T-helper 1 cell treated with Interleukin-12 subunit alpha and Interleukin-12 subunit beta and Interleukin-4 antibody, amounts not matched to agents 30 ng/mL and 1 ng/mL, for 36 hours (primary cell): ENCODE results near the gene CREB5. TPM values are rescaled to one million over a fixed set of nuclear protein-coding genes. Genes with fewer than 3 reads are reported as not detected.

Source experiments
- intact Hi-C: fragments of 100-400 bp; cut with micrococcal nuclease; formaldehyde crosslinking; loops from one replicate; pipeline ENCODE4 v1.15.1; 2024
- total RNA-seq: library from RNA; stranded (reverse); gene quantifications from 2 replicates; pipeline ENCODE4 v1.2.3, GENCODE V29; 2022

Gene CREB5
- total RNA-seq, 1 donor from 2014 or later, result not detected

DNA sequence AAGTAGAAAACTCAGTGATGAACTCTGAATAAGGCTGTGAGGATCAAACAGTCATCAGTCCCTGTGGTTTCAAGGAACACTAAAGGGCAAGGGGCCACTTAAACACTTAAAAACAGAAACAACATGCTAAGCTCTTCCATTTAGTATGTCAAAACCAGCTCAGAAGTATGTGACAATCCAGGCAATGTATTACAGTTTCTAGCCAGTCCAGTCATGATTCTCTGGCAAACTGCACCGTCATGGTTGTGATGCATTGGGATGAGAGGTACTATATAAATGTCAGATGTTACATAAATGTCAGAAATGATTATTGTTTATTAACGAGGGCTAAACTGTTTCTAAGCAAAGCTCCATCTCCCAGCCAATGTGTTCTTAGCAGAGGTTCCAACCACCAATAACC is 4.7 kb upstream of the CREB5 start:
- intact Hi-C loops, result no loop called here

DNA sequence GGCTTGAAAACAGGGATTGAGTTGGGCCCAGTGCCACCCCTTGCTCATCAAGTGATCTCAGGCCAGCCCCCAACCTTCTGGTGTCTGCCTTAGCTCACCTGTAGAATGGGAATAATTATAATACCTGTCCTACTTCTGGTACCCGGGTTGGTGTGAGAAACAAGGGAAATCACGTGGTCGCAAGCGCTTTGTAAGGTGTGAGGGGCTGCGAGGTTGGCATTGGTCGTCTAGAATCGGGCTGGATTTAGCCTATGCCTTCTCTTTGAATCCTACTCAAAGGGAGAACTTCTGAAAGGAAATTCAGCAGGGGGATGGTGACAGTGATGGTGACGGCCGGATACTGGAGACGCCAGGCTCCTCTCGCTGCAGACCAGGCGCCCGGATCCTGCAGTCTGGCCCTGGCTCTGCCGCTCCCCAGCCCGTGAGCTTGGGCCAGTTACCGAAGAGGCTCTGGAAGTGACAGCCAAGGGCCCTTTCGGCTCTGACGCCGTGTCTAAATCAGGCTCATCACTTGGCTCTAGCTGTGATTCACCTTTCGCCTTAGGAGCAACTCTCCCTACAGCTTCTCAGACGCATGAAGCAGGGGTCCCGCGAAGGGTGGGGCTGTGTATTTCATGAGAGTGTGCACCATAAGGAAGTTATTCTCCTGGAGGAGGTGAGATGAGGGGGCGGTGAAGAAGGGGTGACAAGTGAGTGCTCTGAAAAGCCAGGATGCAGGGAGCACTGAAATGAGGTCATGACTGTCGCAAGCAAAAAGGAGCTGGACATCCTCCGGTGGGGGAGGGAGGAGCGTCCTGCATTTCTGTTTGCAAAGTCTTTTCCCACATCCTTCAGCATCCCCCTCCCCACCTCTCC is 4.0 kb upstream of the CREB5 start:
- intact Hi-C loops, result no loop called here

DNA sequence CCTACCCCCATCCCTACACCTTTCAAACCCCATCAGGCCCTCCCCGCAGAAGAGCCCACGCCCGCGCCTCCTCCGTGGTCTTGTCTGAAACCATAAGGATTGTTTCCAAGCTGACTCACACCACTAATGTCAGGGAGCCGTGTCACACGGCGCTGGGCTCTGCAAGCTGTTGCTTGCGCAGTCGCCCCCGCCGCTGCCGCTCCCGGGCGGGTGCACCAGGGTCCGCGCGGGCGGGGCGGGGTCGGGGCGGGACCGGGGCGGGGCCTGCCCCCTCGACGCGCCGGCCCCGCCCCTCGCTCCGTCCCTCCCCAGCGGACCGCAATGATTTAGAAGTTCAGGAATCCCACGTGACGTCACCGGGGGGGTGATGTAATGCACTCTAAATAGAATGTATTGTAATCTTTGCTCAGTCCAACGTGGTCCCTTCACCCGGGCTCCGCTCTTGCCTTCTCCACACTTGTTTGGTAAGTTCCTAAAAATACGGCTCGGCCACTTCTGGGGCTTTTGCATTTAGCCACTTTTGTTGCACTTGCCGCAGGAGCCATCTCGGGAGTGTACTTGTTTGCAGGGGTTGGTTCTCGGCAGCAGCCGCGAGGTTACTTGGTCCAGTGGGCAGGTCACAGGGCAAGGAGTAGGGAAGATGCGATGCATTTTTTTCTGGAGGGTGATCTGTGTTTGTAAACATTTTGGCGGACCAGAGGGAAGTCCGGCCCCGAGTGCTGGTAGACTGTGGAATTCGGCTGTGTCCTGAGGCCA is 3.2 kb upstream of the CREB5 start:
- intact Hi-C loops, result no loop called here

DNA sequence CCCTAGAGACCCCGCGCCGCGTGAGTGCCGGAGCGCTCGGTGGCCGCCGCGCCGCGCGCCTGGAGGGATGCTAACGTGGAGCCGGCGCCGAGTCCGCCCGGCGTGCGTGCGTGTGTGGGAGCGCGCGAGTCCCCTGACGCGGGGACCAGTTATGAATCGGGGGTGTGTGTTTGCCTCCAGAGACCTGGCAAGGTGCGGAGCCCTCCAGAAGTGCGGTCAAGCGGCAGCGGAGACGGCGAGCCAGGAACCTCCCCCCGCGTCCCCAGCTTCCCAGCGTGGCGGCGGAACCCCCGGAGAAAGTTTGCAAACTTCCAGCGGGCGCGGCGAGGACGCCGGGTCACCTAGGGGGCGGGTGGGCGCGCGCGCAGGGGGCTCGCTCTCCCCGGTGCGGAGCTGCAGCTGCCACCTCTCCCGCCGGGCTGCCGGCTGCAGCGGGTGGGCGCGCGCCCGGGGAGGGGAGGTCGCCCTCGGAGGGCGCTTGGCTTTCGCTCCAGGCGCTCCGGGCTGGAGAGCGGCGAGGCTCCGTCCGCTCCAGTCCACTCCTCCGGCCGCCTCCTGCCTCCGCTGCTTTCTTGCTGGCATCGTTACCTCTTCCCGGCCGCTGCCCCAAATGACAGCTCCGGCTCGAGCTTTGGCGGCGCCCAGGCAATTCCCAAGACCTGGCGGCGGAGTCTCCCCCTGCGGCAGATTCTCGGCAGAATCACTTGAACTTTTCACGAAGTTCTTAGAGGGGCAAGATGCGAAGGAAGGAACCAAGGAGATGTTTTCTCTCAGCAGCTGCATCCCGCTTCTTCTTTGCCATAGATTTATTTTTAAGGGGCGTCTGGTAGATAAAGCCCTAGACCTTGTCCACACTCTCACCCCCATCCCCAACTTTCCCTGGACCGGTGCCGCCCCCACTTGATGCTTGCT is 2.3 kb upstream of the CREB5 start:
- intact Hi-C loops, result no loop called here

DNA sequence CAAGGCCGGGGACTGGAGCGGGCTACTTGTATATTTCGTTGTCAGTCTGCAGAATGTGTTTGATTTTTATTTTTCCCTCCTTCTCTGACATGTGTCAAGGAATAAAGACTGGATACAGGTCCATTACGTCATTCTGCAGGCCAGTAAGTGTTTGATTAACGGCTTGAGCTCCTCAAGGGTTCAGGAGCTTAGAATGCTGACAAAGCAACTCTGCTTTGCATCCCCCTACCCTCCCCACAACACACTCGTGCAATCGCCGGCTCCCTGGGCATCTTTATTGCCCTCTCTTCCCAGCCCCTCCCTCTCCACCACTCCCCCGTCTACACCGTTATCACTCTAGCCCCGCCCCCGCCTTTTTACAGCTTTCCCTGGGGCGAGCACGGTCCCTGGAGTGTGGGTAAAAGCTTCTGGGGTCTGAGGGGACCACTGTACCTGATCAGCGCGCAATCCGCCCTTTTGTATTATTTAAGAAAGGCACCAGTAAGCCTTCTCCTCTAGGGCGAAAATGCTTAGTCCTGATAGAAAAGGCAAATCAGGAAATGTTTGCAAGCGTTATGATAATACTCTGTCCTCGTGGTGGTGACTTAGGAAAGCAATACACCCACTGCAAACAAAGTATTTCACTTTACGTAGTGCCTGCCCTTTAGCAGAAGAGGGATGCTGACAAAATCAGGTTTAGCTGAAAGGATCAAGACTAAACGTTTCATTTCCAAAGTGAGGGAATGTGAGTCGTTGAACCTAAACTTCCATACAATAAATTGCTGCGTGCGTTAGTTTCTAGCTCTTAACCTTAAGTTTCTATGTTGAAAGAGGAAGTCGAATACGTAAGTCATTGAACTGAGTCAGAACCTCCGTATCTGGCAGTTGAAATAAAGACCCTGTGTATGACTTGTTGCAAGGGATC is 1.4 kb upstream of the CREB5 start:
- intact Hi-C loops, result no loop called here

DNA sequence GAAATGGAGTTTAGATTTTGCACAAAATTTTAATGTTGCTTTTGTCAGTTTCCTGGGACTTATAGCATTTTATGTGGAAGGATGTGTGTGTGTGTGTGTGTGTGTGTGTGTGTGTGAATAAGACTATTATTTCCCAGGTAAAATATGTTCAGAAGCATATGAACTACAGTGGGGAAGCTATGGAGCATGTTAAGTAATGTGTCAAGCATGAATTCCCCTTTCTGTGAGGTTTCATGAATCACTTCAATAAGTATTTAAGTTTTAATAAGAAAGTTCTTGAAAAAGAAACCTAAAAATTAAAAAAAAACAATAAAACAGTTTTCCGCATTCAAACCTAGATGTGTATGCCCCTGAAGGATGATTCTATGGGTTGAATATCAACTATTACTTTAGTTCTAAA is 693 bp downstream of the CREB5 start:
- intact Hi-C loops, result no loop called here

DNA sequence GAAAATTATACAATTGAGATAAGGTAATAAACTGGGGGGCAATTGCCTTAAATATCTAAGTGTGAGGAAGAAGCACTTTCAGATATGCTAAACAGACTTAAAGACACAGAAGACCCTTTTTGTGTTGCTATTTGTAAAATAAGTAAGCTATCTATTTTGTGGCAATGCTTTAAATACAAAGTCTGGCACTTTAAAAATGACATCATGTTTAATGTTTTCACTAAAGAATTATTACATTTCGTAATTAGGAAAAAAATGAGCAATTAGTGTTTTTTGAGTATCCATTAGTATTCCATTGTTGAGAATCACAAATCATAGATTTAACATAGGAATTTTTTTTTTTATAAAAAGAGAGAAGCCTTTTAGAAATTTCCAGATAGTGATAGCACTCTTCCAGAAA is 2.1 kb downstream of the CREB5 start:
- intact Hi-C loops, result no loop called here

DNA sequence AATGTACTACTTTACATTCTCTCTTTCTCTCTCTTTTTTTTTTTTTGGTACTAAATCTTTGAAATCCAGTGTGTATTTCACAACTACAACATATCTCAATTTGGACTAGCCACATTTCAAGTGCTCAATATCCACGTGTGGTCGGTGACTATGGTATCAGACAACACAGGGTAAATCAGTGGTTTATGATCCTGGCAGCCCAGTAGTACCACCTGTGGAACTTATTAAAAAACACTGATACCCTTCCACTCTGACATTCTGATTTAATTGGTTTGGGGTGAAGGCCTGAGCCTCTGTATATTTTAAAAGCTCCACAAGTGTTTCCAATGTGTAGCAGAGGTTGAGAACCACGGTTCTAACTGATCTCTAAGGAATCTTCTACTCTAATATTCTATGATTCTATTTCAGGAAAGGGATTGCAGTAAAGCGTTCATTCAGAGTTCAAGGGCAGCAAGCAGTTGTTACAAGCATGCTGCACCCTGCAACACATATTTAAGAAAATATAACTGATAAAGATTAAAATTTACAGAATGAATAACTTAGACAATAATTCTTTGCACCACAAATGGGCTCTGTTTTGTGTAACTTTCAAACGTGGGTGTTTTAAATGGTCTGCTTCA is 5.1 kb downstream of the CREB5 start:
- intact Hi-C loops, result no loop called here

DNA sequence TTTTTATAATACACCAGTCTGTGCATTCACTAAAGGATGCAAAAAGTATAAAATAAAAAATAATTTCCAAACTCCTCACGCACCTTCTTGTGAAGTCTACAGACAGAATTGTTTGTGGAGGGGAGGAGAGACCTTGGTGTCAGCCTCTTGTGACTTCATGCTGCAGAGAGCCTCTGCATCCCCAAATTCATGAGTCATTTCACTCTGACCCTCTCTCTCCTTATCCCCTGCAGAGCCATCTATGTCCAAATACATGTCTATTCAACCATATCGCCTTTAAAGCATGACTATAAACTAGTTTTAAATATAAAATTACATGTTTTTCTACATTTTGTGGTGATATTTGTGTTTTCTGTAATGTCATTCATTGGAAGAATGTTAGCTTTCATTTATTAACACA is 6.0 kb downstream of the CREB5 start:
- intact Hi-C loops, result no loop called here

DNA sequence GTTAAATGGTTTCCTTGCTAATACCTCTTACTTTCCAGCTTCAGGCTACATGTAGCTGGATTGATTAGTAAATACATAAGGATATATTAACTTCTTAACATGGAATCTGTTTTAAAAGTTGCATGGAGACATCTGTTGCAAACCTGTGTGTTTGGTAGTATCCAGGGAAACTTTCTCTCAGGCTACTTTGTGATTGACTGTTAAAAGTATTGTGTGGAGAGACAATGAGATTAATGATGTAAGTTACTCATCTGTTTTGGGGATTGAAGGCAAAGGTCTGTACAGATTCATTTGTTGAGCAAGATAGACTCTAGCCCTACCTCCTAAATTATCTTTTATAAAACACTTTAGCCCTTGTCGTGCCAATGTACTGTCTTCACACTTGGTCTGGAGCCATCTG is 6.6 kb downstream of the CREB5 start:
- intact Hi-C loops, result no loop called here

DNA sequence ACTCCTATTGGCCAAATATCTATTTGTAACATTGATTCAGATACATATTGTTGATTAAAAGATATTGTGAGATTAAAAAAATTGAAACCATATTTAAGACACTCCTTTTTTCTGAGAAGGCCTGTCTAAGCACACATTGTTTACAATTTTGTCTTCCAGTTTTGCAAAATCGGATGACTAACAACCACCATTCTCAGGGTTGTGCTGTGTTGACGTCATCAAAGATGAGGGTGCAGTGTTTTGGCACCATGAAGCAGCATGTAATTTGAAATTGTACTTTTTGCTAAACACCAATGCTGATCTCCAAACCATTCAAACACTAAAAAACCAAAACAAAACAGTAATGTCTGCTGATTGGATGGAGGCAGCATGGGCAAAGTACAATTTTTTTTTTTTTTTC is 7.4 kb downstream of the CREB5 start:
- intact Hi-C loops, result no loop called here

DNA sequence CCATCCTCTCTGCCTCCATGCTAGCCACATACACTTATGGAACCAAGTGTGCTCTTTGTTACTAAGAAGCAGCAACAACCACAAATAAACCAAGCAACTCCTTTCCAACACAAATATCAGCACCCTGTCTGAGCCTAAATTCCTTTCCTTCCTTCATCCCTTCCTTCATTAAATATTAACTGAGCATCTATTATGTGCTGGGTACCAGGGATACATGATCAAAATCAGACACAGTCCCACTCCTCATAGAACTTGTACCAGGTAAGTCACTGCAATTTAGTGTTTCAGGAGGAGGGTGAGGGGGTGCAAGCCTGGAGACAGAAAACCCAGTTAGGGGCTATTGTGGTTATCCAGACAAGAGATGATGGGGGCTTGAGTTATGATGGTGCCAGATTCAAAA is 10.8 kb downstream of the CREB5 start:
- intact Hi-C loops, result no loop called here

DNA sequence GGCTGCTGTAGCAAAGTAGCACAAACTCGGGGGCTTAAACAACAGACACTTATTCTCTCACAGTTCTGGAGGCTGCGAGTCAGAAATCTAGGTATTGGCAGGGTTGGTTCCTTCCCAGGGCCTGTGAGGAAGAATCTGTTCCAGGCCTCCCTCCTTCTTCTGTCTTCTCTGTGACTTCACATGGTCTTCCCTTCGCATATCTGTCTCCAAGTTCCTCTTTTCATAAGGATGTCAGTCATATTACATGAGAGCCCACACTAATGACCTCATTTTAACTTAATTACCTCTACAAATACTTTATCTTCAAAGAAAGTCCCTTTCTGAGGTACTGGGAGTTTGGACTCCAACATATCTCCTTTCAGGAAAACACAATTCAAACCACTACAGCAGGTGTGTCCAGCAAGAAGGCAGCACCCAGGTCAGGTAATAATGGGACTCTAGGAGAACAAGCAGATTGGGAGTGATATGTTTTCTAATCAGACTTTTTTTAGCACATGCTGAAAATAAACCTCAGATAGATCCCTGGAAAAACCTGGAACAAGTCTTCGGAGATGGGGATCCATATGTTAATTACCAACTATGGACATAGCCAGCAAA is 11.7 kb downstream of the CREB5 start:
- intact Hi-C loops, result no loop called here

DNA sequence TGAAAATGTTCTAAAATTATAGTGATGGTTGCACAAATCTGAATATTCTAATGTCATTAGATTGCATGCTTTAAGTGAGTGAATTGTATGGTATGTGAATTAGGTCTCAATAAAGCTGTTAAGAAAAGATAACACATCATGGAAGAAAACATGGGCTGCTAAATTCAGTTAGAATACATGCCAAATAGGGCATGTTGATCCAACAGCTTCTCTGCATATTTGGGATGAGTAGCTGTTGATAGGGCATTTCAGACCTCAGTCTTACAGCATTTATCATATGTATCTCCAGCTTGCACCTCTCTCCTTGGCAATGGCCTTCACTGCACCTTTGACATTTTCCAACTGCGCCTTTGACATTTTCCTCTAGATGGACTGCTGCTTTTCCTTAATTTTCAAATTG is 13.2 kb downstream of the CREB5 start:
- intact Hi-C loops, result no loop called here

DNA sequence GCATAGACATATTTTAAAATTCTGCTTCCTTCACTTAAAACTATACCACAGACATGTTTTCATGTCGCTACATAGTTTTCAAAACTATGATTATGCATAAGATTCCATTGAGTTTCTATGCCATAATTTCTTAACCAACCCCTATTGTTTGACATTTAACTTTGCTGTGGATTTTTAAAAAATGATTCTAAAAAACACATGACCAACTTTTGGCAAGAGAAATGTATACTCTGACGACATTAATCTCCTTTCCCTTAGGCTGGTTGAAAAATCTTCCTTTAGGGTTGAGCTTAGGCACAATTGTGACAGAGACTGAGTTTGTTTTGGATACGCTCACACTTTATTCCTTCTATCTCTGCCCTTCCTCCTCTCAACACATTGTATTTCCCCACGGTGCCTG is 14.9 kb downstream of the CREB5 start:
- intact Hi-C loops, result no loop called here

DNA sequence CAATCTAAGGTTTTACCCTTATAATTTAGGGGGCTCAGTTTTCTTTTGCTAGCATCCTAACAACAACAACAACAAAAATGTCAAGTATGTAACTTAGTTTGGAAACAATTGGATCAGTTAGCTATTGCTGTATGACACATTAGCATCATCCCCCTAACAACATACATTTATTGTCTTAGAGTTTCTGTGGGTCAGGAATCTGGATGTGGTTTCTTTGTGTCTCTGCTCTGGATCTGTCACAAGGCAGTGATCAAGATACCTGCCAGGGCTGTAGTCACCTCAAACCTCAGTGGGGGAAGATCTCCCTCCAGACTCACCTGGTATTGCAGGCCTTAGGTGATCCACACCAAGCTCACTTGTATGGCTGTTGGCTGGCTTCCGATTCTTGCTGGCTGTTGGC is 18.3 kb downstream of the CREB5 start:
- intact Hi-C loops, result no loop called here

DNA sequence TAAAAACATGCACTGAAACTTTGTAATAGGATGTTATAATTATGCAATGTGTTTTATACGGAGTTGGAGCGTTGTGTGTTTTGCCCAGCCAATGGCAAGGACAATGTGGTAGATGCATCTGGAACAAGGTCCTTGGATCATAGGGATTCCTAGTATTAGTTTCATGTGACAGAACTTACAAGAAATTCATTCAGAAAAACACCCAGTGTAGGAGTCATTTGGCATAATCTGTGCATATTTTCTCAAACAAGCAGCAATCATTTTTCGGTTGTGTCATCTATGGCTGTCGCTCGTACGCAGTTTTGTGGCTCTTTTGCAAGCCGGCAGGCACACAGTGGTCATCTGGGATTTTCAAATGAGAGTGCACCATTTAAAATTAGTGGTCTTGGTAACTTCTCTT is 19.8 kb downstream of the CREB5 start:
- intact Hi-C loops, result no loop called here

DNA sequence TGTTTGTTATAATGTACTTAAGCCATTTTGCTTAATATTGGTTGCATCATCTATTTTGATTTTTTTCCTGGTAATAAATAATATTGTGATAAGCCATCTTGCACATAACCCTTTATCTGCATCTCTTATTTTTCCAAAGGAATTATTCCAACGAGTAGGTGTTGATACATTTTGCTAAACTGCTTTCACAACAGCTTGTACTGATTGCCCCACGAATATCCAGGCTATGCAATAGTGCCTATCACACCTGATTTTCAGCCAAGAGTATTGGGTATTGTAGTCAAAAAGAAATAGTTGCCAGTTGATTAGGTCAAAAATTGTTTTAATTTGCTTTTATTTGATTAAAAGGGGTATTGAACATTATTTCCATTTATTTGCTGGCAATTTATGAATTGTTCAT is 20.7 kb downstream of the CREB5 start:
- intact Hi-C loops, result no loop called here

DNA sequence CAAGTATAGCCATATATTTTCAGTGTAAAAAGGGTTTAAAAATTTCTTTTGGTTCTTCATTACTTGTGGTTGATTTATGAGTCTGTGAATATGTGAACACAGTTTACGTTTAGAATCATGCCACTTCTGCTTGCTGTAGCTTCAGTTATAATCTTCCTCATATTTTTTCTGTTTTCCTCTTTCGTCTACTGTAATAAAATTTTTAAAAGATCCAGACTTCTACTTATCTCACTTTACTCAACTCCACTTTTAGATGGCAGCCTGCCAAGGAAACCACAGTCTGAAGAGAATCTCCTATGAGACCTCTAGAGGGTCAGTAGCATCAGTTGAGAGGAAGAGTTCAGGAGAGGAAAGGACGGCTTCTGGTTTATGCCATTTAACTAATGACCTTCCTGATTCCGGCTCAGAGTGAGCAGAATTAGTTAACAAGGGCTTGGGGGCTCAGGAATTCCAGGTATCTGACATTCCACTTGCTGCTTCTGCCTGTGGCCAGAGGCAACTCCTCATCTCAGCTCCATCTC is 21.4 kb downstream of the CREB5 start:
- intact Hi-C loops, result no loop called here

DNA sequence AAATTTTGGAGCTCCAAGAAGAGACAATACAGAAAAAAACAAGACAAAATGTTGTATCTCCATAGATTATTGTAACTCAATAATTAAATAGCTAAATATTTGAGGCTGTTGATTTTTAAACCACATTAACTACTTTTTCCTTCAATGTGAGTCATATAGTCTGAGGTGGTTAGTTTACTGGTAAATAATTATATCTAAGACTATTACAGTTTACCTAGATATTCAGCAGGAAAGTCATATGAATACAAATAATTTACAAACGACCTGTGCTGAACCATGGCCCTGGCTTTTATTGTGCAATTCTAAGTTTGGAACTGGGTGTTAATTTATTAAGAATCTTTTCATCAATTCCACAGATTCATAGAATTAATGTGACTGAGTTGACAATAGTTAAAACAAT is 22.2 kb downstream of the CREB5 start:
- intact Hi-C loops, result no loop called here
